ENCODE results near the gene SFSWAP. TPM values are rescaled to one million over a fixed set of nuclear protein-coding genes. Genes with fewer than 3 reads are reported as not detected.
"Not testable (repeated sequence)": the region's sequence is repeated elsewhere in the genome, so short reads cannot be mapped to it uniquely, and the experiment has no call there.

The SFSWAP gene
- polyA plus RNA-seq, 1 donor from 2014 or later: 56.6 TPM

DNA sequence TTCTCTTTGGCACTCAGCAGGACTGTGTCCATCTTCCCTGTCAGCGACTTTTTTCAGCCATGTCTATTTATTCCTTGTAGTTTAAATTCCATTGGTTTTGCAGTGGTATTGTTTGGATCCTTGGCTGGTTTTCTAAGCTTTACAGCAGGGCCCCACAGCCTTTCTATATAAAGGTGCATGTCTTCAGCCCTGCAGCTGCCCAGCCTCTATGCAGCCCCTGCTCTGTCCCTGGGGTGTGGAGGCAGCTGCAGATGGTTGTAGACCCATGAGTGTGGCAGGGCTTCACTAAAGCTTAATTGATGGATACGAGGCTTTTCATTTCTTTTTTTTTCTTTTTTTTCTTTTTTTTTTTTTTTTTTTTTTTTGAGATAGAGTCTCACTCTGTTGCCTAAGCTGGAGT lies 29.7 kb downstream of the SFSWAP start:
- H3K9me2 ChIP-seq (ENCODE audit: insufficient read depth, low read length): no peaks in the 10 kb centered on the region
- peaks cover 8% of the 10 kb centered on the region for H3K36me3 ChIP-seq (ENCODE audit: insufficient read depth, low read length)
- H3K9me3 ChIP-seq (ENCODE audit: low read length): peaks cover 2% of the 10 kb centered on the region
- H2AFZ ChIP-seq (ENCODE audit: low read depth, low read length): no peak overlapping the region
- H3F3A ChIP-seq (ENCODE audit: insufficient read depth, low read length, poor library complexity, severe bottlenecking): no peaks in the 10 kb centered on the region
- H3K27me3 ChIP-seq (ENCODE audit: insufficient read depth, low read depth, low read length): no peaks in the 10 kb centered on the region
- H4K20me1 ChIP-seq (ENCODE audit: insufficient read depth): no peaks in the 10 kb centered on the region
- H3K9ac ChIP-seq (ENCODE audit: low read length): no peak overlapping the region
- TF ChIP-seq, protein P1, sequence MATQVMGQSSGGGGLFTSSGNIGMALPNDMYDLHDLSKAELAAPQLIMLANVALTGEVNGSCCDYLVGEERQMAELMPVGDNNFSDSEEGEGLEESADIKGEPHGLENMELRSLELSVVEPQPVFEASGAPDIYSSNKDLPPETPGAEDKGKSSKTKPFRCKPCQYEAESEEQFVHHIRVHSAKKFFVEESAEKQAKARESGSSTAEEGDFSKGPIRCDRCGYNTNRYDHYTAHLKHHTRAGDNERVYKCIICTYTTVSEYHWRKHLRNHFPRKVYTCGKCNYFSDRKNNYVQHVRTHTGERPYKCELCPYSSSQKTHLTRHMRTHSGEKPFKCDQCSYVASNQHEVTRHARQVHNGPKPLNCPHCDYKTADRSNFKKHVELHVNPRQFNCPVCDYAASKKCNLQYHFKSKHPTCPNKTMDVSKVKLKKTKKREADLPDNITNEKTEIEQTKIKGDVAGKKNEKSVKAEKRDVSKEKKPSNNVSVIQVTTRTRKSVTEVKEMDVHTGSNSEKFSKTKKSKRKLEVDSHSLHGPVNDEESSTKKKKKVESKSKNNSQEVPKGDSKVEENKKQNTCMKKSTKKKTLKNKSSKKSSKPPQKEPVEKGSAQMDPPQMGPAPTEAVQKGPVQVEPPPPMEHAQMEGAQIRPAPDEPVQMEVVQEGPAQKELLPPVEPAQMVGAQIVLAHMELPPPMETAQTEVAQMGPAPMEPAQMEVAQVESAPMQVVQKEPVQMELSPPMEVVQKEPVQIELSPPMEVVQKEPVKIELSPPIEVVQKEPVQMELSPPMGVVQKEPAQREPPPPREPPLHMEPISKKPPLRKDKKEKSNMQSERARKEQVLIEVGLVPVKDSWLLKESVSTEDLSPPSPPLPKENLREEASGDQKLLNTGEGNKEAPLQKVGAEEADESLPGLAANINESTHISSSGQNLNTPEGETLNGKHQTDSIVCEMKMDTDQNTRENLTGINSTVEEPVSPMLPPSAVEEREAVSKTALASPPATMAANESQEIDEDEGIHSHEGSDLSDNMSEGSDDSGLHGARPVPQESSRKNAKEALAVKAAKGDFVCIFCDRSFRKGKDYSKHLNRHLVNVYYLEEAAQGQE (IDR thresholded peaks at IDR 0.05; ENCODE audit: borderline replicate concordance): no peak
- no peak for TF ChIP-seq RAD21 (conservative IDR thresholded peaks at IDR 0.05)
- TF ChIP-seq POLR2AphosphoS5 (IDR thresholded peaks at IDR 0.05): no peak
- no peak for TF ChIP-seq EZH2 (IDR thresholded peaks at IDR 0.05; ENCODE audit: borderline replicate concordance, insufficient read depth, low read length, poor library complexity, severe bottlenecking)
- TF ChIP-seq MXI1 (conservative IDR thresholded peaks at IDR 0.05; ENCODE audit: poor library complexity, severe bottlenecking): no peak
- TF ChIP-seq, protein P2, sequence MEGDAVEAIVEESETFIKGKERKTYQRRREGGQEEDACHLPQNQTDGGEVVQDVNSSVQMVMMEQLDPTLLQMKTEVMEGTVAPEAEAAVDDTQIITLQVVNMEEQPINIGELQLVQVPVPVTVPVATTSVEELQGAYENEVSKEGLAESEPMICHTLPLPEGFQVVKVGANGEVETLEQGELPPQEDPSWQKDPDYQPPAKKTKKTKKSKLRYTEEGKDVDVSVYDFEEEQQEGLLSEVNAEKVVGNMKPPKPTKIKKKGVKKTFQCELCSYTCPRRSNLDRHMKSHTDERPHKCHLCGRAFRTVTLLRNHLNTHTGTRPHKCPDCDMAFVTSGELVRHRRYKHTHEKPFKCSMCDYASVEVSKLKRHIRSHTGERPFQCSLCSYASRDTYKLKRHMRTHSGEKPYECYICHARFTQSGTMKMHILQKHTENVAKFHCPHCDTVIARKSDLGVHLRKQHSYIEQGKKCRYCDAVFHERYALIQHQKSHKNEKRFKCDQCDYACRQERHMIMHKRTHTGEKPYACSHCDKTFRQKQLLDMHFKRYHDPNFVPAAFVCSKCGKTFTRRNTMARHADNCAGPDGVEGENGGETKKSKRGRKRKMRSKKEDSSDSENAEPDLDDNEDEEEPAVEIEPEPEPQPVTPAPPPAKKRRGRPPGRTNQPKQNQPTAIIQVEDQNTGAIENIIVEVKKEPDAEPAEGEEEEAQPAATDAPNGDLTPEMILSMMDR (IDR thresholded peaks at IDR 0.05; ENCODE audit: poor library complexity, severe bottlenecking): no peak
- no peak for TF ChIP-seq EP300 (conservative IDR thresholded peaks at IDR 0.05; ENCODE audit: poor library complexity, severe bottlenecking)
- no peak for TF ChIP-seq TAF1 (IDR thresholded peaks at IDR 0.05; ENCODE audit: low read depth)
- TF ChIP-seq SMC3 (conservative IDR thresholded peaks at IDR 0.05; ENCODE audit: poor library complexity): no peak
- H3K4me3 ChIP-seq (ENCODE audit: low read length): no peak overlapping the region
- no peaks in the 10 kb centered on the region for H3K79me2 ChIP-seq (replicated peaks; ENCODE audit: insufficient read depth, low read length)
- no peak overlapping the region for H3K4me2 ChIP-seq (ENCODE audit: low read length)
- H3K27ac ChIP-seq (ENCODE audit: low read length): no peak overlapping the region

DNA sequence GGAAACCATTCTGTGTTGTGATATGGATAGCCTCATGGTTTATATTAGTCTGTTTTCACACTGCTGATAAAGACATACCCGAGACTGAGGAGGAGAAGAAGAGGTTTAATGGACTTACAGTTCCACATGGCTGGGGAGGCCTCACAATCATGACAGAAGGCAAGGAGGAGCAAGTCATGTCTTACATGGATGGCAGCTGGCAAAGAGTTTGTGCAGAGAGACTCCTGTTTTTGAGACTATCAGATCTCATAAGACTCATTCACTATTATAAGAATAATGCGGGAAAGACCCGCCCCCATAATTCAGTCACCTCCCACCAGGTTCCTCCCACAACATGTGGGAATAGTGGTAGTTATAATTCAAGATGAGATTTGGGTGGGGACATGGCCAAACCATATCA lies 31.9 kb downstream of the SFSWAP start:
- not testable (repeated sequence) for H3K79me2 ChIP-seq (replicated peaks; ENCODE audit: insufficient read depth, low read length); H2AFZ ChIP-seq (ENCODE audit: low read depth, low read length); H3F3A ChIP-seq (ENCODE audit: insufficient read depth, low read length, poor library complexity, severe bottlenecking); H3K9me3 ChIP-seq (ENCODE audit: low read length); H3K9me2 ChIP-seq (ENCODE audit: insufficient read depth, low read length); H3K36me3 ChIP-seq (ENCODE audit: insufficient read depth, low read length); H4K20me1 ChIP-seq (ENCODE audit: insufficient read depth); H3K4me2 ChIP-seq (ENCODE audit: low read length); H3K9ac ChIP-seq (ENCODE audit: low read length); H3K27ac ChIP-seq (ENCODE audit: low read length); H3K27me3 ChIP-seq (ENCODE audit: insufficient read depth, low read depth, low read length); H3K4me3 ChIP-seq (ENCODE audit: low read length)

DNA sequence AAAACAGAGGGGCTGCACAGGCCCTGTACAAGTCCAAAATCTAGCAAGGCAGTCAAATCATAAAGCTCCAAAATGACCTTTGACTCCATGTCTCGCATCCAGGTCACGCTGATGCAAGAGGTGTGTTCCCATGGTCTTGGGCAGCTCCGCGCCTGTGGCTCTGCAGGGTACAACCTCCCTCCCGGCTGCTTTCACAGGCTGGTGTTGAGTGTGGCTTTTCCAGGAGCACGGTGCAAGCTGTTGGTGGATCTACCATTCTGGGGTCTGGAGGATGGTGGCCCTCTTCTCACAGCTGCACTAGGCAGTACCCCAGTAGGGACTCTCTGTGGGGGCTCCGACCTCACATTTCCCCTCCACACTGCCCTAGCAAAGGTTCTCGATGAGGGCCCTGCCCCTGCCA lies 32.5 kb downstream of the SFSWAP start:
- H4K20me1 ChIP-seq (ENCODE audit: insufficient read depth); H3K9me3 ChIP-seq (ENCODE audit: low read length); H3F3A ChIP-seq (ENCODE audit: insufficient read depth, low read length, poor library complexity, severe bottlenecking); H3K4me3 ChIP-seq (ENCODE audit: low read length); H3K79me2 ChIP-seq (replicated peaks; ENCODE audit: insufficient read depth, low read length); H3K27me3 ChIP-seq (ENCODE audit: insufficient read depth, low read depth, low read length); H3K9ac ChIP-seq (ENCODE audit: low read length); H3K9me2 ChIP-seq (ENCODE audit: insufficient read depth, low read length); H2AFZ ChIP-seq (ENCODE audit: low read depth, low read length); H3K4me2 ChIP-seq (ENCODE audit: low read length); H3K36me3 ChIP-seq (ENCODE audit: insufficient read depth, low read length); H3K27ac ChIP-seq (ENCODE audit: low read length): not testable (repeated sequence)

DNA sequence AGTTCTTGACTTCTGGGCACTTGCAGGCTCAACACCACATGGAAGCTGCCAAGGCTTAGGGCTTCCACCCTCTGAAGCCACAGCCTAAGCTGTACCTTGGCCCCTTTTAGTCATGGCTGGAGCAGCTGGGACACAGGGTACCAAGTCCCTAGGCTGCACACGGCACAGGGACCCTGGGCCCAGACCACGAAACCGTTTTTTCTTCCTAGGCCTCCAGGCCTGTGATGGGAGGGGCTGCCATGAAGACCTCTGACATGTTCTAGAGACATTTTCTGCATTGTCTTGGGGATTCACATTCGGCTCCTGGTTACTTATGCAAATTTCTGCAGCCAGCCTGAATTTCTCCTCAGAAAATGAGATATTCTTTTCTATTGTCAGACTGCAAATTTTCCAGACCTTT lies 33.0 kb downstream of the SFSWAP start:
- H3K9me2 ChIP-seq (ENCODE audit: insufficient read depth, low read length); H3K4me2 ChIP-seq (ENCODE audit: low read length); H3K9ac ChIP-seq (ENCODE audit: low read length); H2AFZ ChIP-seq (ENCODE audit: low read depth, low read length); H3K27me3 ChIP-seq (ENCODE audit: insufficient read depth, low read depth, low read length); H4K20me1 ChIP-seq (ENCODE audit: insufficient read depth); H3K4me3 ChIP-seq (ENCODE audit: low read length); H3K9me3 ChIP-seq (ENCODE audit: low read length); H3K36me3 ChIP-seq (ENCODE audit: insufficient read depth, low read length); H3F3A ChIP-seq (ENCODE audit: insufficient read depth, low read length, poor library complexity, severe bottlenecking); H3K79me2 ChIP-seq (replicated peaks; ENCODE audit: insufficient read depth, low read length); H3K27ac ChIP-seq (ENCODE audit: low read length): not testable (repeated sequence)

DNA sequence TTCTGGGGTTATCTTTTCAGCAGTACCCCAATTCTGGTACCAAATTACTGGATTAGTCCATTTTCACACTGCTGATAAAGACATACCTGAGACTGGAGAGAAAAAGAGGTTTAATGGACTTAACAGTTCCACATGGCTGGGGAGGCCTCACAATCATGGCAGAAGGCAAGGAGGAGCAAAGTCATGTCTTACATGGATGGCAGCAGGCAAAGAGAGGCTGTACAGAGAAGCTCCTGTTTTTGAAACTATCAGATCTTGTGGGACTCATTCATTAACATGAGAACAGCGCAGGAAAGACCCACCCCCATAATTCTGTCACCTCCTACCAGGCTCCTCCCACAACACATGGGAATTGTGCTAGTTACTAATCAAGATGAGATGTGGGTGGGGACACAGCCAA lies 33.8 kb downstream of the SFSWAP start:
- not testable (repeated sequence) for H3K36me3 ChIP-seq (ENCODE audit: insufficient read depth, low read length); H3F3A ChIP-seq (ENCODE audit: insufficient read depth, low read length, poor library complexity, severe bottlenecking); H3K79me2 ChIP-seq (replicated peaks; ENCODE audit: insufficient read depth, low read length); H3K4me3 ChIP-seq (ENCODE audit: low read length); H2AFZ ChIP-seq (ENCODE audit: low read depth, low read length); H3K9ac ChIP-seq (ENCODE audit: low read length); H3K9me3 ChIP-seq (ENCODE audit: low read length); H3K27ac ChIP-seq (ENCODE audit: low read length); H4K20me1 ChIP-seq (ENCODE audit: insufficient read depth); H3K9me2 ChIP-seq (ENCODE audit: insufficient read depth, low read length); H3K4me2 ChIP-seq (ENCODE audit: low read length); H3K27me3 ChIP-seq (ENCODE audit: insufficient read depth, low read depth, low read length)

Data from neural cell (in vitro differentiated cells).